HCT116 (cell line): Measurements from ENCODE around the gene GSTM3.
"Not testable (repeated sequence)": the region's sequence is repeated elsewhere in the genome, so short reads cannot be mapped to it uniquely, and the experiment has no call there.

Source experiments
- JUND ChIP-seq: IDR thresholded peaks from 2 replicates; pipeline ENCODE4 v1.6.1; 2012
- POLR2A ChIP-seq: IDR thresholded peaks from 2 replicates; pipeline ENCODE4 v1.7.0; 2011; ENCODE audit warnings: borderline replicate concordance; ENCODE audit not compliant: insufficient read depth, insufficient read length; ENCODE audit errors: extremely low read depth

DNA sequence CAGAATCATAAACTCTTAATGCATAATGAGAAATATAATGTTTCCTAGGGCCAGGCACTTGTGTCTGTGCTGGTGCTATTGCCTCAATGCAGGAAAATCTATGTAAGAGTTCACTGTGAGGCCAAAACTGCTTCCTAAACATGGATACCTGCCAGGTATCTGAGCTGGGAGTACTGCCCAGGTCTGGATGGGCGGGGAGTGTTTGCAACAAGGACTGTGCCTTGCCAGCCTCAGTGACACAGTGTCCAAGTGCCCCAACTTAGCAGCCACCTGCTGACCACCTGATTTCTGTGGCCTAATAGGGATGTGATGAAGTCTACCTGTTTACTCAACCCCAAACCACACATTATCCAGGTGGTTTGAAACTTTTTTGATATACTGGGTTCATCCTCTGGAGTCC lies 55.4 kb downstream of the GSTM3 start:
- TF ChIP-seq POLR2A, JUND: not testable (repeated sequence)
